ENCODE data around the gene MORN4.
A peak's percentile ranks its signal among the peaks of the same experiment; 100 is the strongest.
"Not testable (repeated sequence)": the region's sequence is repeated elsewhere in the genome, so short reads cannot be mapped to it uniquely, and the experiment has no call there.

MORN4 gene

GRCh38 chr10:97640868-97641811, 7.8 kb upstream of the MORN4 start:
- peak; percentile 43 for DNase-seq

GRCh38 chr10:97640174-97640867, 7.0 kb upstream of the MORN4 start, which contains the start of gene PI4K2A:
TSS of gene PI4K2A (plus strand) at chr10:97640671. CDS start at chr10:97640743, 72 bp downstream.
- peak; percentile 99 for DNase-seq

GRCh38 chr10:97639090-97639489, 5.8 kb upstream of the MORN4 start:
- DNase-seq, result not testable (repeated sequence)

- no peak for DNase-seq
These were observed 2.3 kb upstream of the MORN4 start for GRCh38 chr10:97635577-97635976.

GRCh38 chr10:97633921-97634320, 621 bp upstream of the MORN4 start:
- DNase-seq, result peak; percentile 32

GRCh38 chr10:97631098-97631497, 2.2 kb downstream of the MORN4 start:
- no peak for DNase-seq

- DNase-seq, result no peak
These were observed 4.0 kb downstream of the MORN4 start for GRCh38 chr10:97629289-97629688.

- DNase-seq, result no peak
These were observed 5.1 kb downstream of the MORN4 start for GRCh38 chr10:97628228-97628627.

- no peak for DNase-seq
These were observed 5.6 kb downstream of the MORN4 start for GRCh38 chr10:97627731-97628130.

GRCh38 chr10:97623277-97623676, 10.0 kb downstream of the MORN4 start:
- DNase-seq, result no peak

GRCh38 chr10:97618733-97619132, 14.6 kb downstream of the MORN4 start:
- no peak for DNase-seq

GRCh38 chr10:97618285-97618684, 15.0 kb downstream of the MORN4 start:
- DNase-seq, result no peak

GRCh38 chr10:97612386-97612785, 20.9 kb downstream of the MORN4 start:
- DNase-seq, result no peak

GRCh38 chr10:97611473-97611872, 21.8 kb downstream of the MORN4 start:
- no peak for DNase-seq

- no peak for DNase-seq
These were observed 24.2 kb downstream of the MORN4 start for GRCh38 chr10:97608991-97609561.

- no peak for DNase-seq
These were observed 26.1 kb downstream of the MORN4 start for GRCh38 chr10:97607095-97607636.

- DNase-seq, result no peak
These were observed 31.8 kb downstream of the MORN4 start for GRCh38 chr10:97601268-97602215.

GRCh38 chr10:97600616-97601015, 32.7 kb downstream of the MORN4 start:
- DNase-seq, result no peak

GRCh38 chr10:97599272-97599619, 34.1 kb downstream of the MORN4 start:
- no peak for DNase-seq

GRCh38 chr10:97598407-97599271, 34.7 kb downstream of the MORN4 start:
- DNase-seq, result no peak

- no peak for DNase-seq
These were observed 35.5 kb downstream of the MORN4 start for GRCh38 chr10:97597778-97598177.

Data from stimulated activated CD8-positive, alpha-beta memory T cell treated with anti-CD3 and anti-CD28 coated beads, Interleukin-4, amount 100 ng/mL, for 48 hours (primary cell).